Upper lobe of right lung (tissue), 1 donor: ENCODE results near the gene IGFL2. TPM values are rescaled to one million over a fixed set of nuclear protein-coding genes. Genes with fewer than 3 reads are reported as not detected.
"Not testable (repeated sequence)": the region's sequence is repeated elsewhere in the genome, so short reads cannot be mapped to it uniquely, and the experiment has no call there.

Experiments used
- ATAC-seq: fragments of 200-7000 bp; cut with Tn5 transposase; one replicate; pipeline ENCODE4 v1.9.1; 2020; ENCODE audit warnings: mild to moderate bottlenecking, moderate library complexity
- DNase-seq: peaks from one replicate; pipeline ENCODE4 v3.0.0-alpha.2; 2020
- H3K27ac ChIP-seq: fragments of 200-600 bp; one replicate; pipeline ENCODE4 v1.8.0; 2022
- H3K27me3 ChIP-seq: fragments of 200-600 bp; one replicate; pipeline ENCODE4 v1.8.0; 2022; ENCODE audit warnings: mild to moderate bottlenecking
- H3K36me3 ChIP-seq: fragments of 200-600 bp; one replicate; pipeline ENCODE4 v1.8.0; 2022
- H3K4me1 ChIP-seq: fragments of 200-600 bp; one replicate; pipeline ENCODE4 v1.8.0; 2022
- H3K4me3 ChIP-seq: fragments of 200-600 bp; one replicate; pipeline ENCODE4 v1.8.0; 2022; ENCODE audit warnings: mild to moderate bottlenecking
- H3K9me3 ChIP-seq: fragments of 200-600 bp; one replicate; pipeline ENCODE4 v1.8.0; 2022
- intact Hi-C: fragments of 100-400 bp; cut with DNase I; formaldehyde crosslinking; loops from one replicate; pipeline ENCODE4 v1.11.0; 2022
- total RNA-seq: library from RNA; stranded (reverse); fragmentation: NEBNext Ultra II Directional; extraction: Animal tissue kit (Norgen Biotek cat#: 25700); gene quantifications from one replicate; pipeline ENCODE4 v1.2.1, GENCODE V29; 2021
- TF ChIP-seq, protein P1 (sequence below): fragments of 200-600 bp; IDR thresholded peaks from one replicate; pipeline ENCODE4 v1.8.0; 2022; ENCODE audit warnings: antibody characterized with exemption
- donor health status: DM: no; HTN: yes; CAD: no; lungs with severe emphysema.

The IGFL2 gene
- total RNA-seq, 1 donor from 2014 or later: not detected

DNA sequence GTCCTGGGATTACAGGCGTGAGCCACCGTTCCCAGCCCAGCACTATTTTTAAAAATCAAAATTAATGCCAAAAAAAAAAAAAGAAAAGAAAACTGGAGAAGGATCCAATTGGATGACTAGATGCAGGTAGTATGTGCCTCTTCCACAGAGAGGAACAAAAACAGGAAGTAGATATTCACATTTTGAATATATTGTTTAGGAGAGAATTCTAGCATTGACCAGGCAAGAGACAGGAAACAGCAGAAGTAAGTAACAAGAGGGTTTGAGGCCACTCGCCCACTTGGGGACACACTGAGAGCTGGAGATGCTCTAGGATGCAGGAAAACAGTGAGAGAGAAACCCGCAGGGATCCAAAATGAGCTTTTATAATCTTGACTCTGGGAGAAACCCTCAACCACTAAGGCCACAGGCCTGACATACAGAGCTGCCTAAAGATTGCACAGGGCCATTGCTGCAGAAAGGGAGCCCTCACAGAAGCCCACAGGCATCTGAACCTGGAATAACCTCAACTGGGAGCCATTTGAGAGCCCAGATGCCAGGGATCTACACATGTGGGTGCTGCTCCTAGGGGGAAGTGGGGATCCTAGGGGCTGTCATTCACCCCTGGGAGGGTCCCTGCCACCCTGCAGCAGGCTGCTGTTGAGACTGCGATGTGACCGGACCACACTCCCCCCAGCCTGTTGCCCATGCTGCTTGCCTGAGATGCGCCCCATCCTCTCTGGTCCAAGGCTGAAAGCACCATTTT is 28.2 kb downstream of the IGFL2 start:
- TF ChIP-seq, protein P1, sequence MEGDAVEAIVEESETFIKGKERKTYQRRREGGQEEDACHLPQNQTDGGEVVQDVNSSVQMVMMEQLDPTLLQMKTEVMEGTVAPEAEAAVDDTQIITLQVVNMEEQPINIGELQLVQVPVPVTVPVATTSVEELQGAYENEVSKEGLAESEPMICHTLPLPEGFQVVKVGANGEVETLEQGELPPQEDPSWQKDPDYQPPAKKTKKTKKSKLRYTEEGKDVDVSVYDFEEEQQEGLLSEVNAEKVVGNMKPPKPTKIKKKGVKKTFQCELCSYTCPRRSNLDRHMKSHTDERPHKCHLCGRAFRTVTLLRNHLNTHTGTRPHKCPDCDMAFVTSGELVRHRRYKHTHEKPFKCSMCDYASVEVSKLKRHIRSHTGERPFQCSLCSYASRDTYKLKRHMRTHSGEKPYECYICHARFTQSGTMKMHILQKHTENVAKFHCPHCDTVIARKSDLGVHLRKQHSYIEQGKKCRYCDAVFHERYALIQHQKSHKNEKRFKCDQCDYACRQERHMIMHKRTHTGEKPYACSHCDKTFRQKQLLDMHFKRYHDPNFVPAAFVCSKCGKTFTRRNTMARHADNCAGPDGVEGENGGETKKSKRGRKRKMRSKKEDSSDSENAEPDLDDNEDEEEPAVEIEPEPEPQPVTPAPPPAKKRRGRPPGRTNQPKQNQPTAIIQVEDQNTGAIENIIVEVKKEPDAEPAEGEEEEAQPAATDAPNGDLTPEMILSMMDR: no peak
- H3K27ac ChIP-seq: no peak overlapping the region
- DNase-seq (no peak), ATAC-seq (no peak)
- intact Hi-C loops: no loop called here
- no peaks in the 10 kb centered on the region for H3K4me1 ChIP-seq
- no peaks in the 10 kb centered on the region for H3K36me3 ChIP-seq
- no peak overlapping the region for H3K4me3 ChIP-seq
- peaks cover 19% of the 10 kb centered on the region for H3K27me3 ChIP-seq
- no peaks in the 10 kb centered on the region for H3K9me3 ChIP-seq

DNA sequence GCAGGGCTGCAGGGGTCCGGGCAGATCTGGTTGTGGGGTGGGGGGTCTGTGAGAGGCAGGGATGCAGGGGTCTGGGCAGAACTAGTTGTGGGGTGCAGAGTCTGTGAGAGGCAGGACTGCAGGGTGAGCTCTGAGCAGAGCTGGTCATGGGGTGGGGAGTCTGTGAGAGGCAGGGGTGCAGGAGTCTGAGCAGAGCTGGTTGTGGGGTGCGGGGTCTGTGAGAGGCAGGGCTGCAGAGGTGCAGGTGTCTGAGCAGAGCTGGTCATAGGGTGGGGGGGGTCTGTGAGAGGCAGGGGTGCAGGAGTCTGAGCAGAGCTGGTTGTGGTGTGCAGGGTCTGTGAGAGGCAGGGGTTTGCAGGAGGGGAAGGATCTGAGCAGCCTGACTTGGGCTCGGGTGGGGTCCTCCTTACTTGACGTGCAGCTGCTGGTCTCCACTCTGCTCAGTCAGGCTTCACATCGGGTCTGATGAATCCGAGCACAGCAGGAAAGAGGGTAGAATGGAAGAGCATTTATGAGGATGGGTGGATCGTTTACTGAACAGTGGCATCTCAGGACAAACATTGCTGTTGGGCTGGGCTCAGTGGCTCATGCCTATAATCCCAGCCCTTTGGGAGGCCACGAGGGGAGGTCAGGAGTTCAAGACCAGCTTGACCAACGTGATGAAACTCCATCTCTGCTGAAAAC is 31.2 kb downstream of the IGFL2 start:
- intact Hi-C loops: no loop called here
- Histone ChIP-seq H3K4me3 (no peak overlapping the region), H3K27me3 (peaks cover 16% of the 10 kb centered on the region), H3K9me3 (no peaks in the 10 kb centered on the region), H3K27ac (no peak overlapping the region), H3K4me1 (no peaks in the 10 kb centered on the region), H3K36me3 (no peaks in the 10 kb centered on the region)
- peak; percentile 14 for ATAC-seq
- DNase-seq: no peak
- TF ChIP-seq, protein P1: no peak

DNA sequence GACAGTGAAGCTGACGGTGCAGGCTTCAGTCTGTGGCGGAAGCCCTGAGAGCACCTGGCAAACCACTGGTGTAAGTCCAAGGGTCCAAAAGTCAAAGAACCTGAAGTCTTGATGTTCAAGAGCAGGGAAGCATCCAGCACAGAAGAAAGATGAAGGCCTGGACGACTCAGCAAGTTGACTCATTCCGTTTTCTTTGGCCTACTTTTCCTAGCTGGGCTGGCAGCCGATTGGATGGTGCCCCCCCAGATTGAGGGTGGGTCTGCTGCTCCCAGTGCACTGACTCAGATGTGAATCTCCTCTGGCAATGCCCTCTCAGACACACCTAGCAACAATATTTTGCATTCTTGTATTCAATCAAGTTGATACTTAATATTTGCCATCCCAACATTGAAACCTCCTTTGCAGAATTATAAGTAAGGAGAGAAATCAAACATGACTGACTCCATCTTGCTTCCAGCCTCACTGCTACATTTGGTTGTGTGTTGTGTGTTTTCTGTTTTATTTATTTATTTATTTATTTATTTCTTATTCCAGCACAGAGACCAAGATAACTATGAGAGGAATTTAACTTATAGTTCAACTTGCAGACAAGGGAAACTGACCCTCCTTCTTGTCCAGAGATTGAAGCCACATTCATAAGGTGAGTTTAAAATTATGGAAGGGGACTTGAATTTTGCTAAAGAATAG is 32.8 kb downstream of the IGFL2 start:
- DNase-seq: no peak
- intact Hi-C loops: loop anchor here (10.0 kb wide), 1 partner anchor 96 kb away; no protein-coding TSS in a partner anchor
- no peak overlapping the region for H3K27ac ChIP-seq
- no peaks in the 10 kb centered on the region for H3K4me1 ChIP-seq
- H3K9me3 ChIP-seq: no peaks in the 10 kb centered on the region
- ATAC-seq: no peak
- no peak overlapping the region for H3K4me3 ChIP-seq
- peaks cover 11% of the 10 kb centered on the region for H3K27me3 ChIP-seq
- H3K36me3 ChIP-seq: no peaks in the 10 kb centered on the region
- TF ChIP-seq, protein P1: no peak

DNA sequence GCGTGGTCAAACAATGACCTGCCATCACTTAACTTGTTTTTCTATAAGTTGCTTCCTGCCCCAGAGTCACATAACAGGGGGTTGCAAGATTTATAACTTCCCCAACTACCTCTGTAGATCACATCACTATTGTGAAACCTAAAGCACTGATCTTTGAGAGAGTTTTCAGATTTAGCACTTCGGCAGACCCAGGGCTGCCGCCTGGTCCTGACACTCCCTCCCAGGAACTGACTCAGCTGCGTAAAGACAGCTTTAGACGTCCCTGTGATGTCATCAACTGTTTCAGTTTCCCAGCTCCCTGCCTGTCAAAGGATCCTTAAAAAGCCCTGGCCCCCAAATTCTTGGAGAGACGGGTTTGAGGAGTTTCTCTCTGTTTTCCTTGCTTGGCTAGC is 33.3 kb downstream of the IGFL2 start:
- no peak for ATAC-seq
- peaks cover 6% of the 10 kb centered on the region for H3K27me3 ChIP-seq
- H3K4me3 ChIP-seq: no peak overlapping the region
- H3K27ac ChIP-seq: no peak overlapping the region
- no peak for DNase-seq
- intact Hi-C loops: loop anchor here (10.0 kb wide), 1 partner anchor 97 kb away; no protein-coding TSS in a partner anchor
- H3K36me3 ChIP-seq: no peaks in the 10 kb centered on the region
- H3K4me1 ChIP-seq: no peaks in the 10 kb centered on the region
- no peaks in the 10 kb centered on the region for H3K9me3 ChIP-seq
- TF ChIP-seq, protein P1: no peak

DNA sequence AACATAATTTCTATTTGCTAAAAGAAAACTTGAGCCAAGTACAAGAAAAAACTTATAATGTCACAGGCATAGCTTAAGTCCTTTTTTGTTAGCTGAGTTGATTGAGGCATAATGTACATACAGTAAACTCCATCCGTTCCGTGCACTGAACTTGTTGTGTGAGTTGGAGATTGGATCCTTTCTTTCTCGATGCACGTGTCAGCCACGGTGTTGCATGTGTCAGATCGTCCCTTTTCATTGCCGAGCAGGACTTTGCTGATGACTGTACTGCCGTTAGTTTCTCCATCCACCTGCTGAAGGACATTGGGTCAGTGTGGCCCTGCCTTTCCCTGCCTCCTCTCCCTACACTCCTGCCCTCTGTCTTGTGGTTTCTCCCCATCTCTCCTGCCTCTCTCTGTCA is 34.4 kb downstream of the IGFL2 start:
- Histone ChIP-seq H3K9me3 (no peaks in the 10 kb centered on the region), H3K36me3 (no peaks in the 10 kb centered on the region), H3K27ac (no peak overlapping the region), H3K27me3 (no peaks in the 10 kb centered on the region), H3K4me1 (no peaks in the 10 kb centered on the region), H3K4me3 (no peak overlapping the region)
- ATAC-seq: no peak
- no peak for DNase-seq
- TF ChIP-seq, protein P1: no peak
- intact Hi-C loops: loop anchor here (10.0 kb wide), 1 partner anchor 98 kb away; no protein-coding TSS in a partner anchor

DNA sequence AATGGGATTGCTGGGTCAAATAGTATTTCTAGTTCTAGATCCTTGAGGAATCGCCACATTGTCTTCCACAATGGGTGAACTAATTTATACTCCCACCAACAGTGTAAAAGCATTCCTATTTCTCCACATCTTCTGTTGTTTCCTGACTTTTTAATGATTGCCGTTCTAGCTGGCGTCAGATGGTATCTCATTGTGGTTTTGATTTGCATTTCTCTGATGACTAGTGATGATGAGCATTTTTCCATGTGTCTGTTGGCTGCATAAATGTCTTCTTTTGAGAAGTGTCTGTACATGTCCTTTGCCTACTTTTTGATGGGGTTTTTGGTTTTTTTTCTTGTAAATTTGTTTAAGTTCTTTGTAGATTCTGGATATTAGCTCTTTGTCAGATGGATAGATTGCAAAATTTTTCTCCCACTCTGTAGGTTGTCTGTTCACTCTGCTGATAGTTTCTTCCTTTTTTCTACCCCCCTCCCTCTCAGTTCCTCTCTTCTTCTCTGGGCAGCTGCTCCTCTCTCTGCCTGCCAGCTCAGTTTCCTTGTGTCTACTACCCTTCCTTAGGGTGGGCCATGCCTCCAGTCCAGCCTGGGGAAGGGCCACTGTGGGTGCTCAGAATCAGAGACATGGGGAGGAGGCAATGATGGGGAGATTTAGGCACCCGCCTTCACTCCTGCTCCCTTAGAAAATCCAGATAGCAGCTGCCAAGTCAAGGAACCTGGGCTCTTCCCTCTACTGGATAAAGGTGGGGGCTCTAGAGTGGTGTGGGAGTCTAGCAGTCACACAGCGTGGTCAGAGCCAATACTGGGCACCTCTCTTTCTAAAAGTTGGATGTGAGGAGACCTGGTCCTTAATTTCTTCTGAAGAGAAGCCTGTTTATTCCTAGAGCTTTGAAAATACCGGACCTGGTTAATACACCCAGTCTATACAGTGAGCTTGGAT is 37.0 kb downstream of the IGFL2 start:
- H3K9me3 ChIP-seq, H3K4me3 ChIP-seq, DNase-seq, H3K27ac ChIP-seq, H3K4me1 ChIP-seq, H3K36me3 ChIP-seq: not testable (repeated sequence)
- ATAC-seq: peak; percentile 51
- intact Hi-C loops: loop anchor here (10.0 kb wide), 1 partner anchor 100 kb away; no protein-coding TSS in a partner anchor
- H3K27me3 ChIP-seq: peaks cover 18% of the 10 kb centered on the region
